Measurements from ENCODE around the gene STX3. TPM values are rescaled to one million over a fixed set of nuclear protein-coding genes. Genes with fewer than 3 reads are reported as not detected.

STX3 gene
- total and polyA plus RNA-seq, 2 experiments from 2014 or later: 5.6 to 9.3 TPM

- 79 to 83% methylated on average over 3 of the region's 3 CpGs for WGBS, 2 experiments (ENCODE audit: low coverage in 1 of 2, low lambda C conversion rate in 2 of 2, missing lambda C conversion rate in 2 of 2)
- Histone ChIP-seq H3K27me3 (replicated peaks; ENCODE audit: insufficient read depth) (no peaks in the 10 kb centered on the region; the same call in 1 of the 2 replicates), H3F3A (ENCODE audit: insufficient read depth) (peaks cover 24% of the 10 kb centered on the region), H3K36me3 (ENCODE audit: low read depth) (no peaks in the 10 kb centered on the region), H3K9ac (no peak overlapping the region), H3K4me2 (ENCODE audit: unreplicated experiment) (no peak overlapping the region), H3K4me3 (no peak overlapping the region), H3K79me2 (ENCODE audit: insufficient read depth) (no peaks in the 10 kb centered on the region), H3K9me3 (ENCODE audit: low read depth) (no peaks in the 10 kb centered on the region), H2AFZ (no peak overlapping the region), H3K4me1 (ENCODE audit: insufficient read depth) (peaks cover 28% of the 10 kb centered on the region), H3K9me2 (ENCODE audit: insufficient read depth) (no peaks in the 10 kb centered on the region), H3K27ac (no peak overlapping the region), H4K20me1 (ENCODE audit: insufficient read depth) (no peaks in the 10 kb centered on the region)
- no peak for DNase-seq
- in situ Hi-C loops (cut with MboI): no loop called here
- TF ChIP-seq EZH2phosphoT487 (IDR thresholded peaks at IDR 0.05; ENCODE audit: insufficient read depth, low read depth) (no peak), EZH2 (IDR thresholded peaks at IDR 0.05; ENCODE audit: insufficient read depth, poor library complexity, severe bottlenecking) (no peak)
Observed at GRCh38 chr11:59710136-59710847, 44.9 kb upstream of the STX3 start.

GRCh38 chr11:59713745-59714144 is 41.4 kb upstream of the STX3 start, which contains the start of gene OR10V1:
Gene OR10V1, minus strand, starts transcription at chr11:59713845. Its CDS starts 0 bp downstream, at chr11:59713845.
- 69 to 78% methylated on average over 2 of the region's 2 CpGs for WGBS, 2 experiments (ENCODE audit: low coverage in 1 of 2, low lambda C conversion rate in 2 of 2, missing lambda C conversion rate in 2 of 2)
- H3K27ac ChIP-seq: no peak within 1 kb of the TSS
- H3K9ac ChIP-seq: no peak within 1 kb of the TSS
- no peak within 1 kb of the TSS for H3K4me2 ChIP-seq (ENCODE audit: unreplicated experiment)
- TF ChIP-seq EZH2phosphoT487 (IDR thresholded peaks at IDR 0.05; ENCODE audit: insufficient read depth, low read depth) (no peak), EZH2 (IDR thresholded peaks at IDR 0.05; ENCODE audit: insufficient read depth, poor library complexity, severe bottlenecking) (no peak)
- H3K9me3 ChIP-seq (ENCODE audit: low read depth): no peaks in the 10 kb centered on the region
- no peak within 1 kb of the TSS for H2AFZ ChIP-seq
- no peaks in the 10 kb centered on the region for H3K79me2 ChIP-seq (ENCODE audit: insufficient read depth)
- no peaks in the 10 kb centered on the region for H3K36me3 ChIP-seq (ENCODE audit: low read depth)
- no peak within 1 kb of the TSS for H3K4me3 ChIP-seq
- peaks cover 9% of the 10 kb centered on the region for H3K4me1 ChIP-seq (ENCODE audit: insufficient read depth)
- no peak for DNase-seq
- 0 out of 2 replicates have a peak, but pooled peaks cover 1% of the 10 kb centered on the region for H3F3A ChIP-seq (ENCODE audit: insufficient read depth)
- in situ Hi-C loops (cut with MboI): no loop called here
- no peaks in the 10 kb centered on the region for H4K20me1 ChIP-seq (ENCODE audit: insufficient read depth)
- no peaks in the 10 kb centered on the region; the same call in 1 of the 2 replicates for H3K27me3 ChIP-seq (replicated peaks; ENCODE audit: insufficient read depth)
- no peaks in the 10 kb centered on the region for H3K9me2 ChIP-seq (ENCODE audit: insufficient read depth)

GRCh38 chr11:59716051-59716450 is 39.1 kb upstream of the STX3 start:
- no peak overlapping the region for H3K9ac ChIP-seq
- H3K36me3 ChIP-seq (ENCODE audit: low read depth): no peaks in the 10 kb centered on the region
- no peak overlapping the region for H3K4me3 ChIP-seq
- no peak overlapping the region for H3K27ac ChIP-seq
- H3K27me3 ChIP-seq (replicated peaks; ENCODE audit: insufficient read depth): no peaks in the 10 kb centered on the region; the same call in 1 of the 2 replicates
- no peaks in the 10 kb centered on the region for H3K4me1 ChIP-seq (ENCODE audit: insufficient read depth)
- H4K20me1 ChIP-seq (ENCODE audit: insufficient read depth): no peaks in the 10 kb centered on the region
- no peaks in the 10 kb centered on the region for H3K79me2 ChIP-seq (ENCODE audit: insufficient read depth)
- H3K4me2 ChIP-seq (ENCODE audit: unreplicated experiment): no peak overlapping the region
- no peaks in the 10 kb centered on the region for H3K9me2 ChIP-seq (ENCODE audit: insufficient read depth)
- no peak for TF ChIP-seq EZH2phosphoT487 (IDR thresholded peaks at IDR 0.05; ENCODE audit: insufficient read depth, low read depth)
- TF ChIP-seq EZH2 (IDR thresholded peaks at IDR 0.05; ENCODE audit: insufficient read depth, poor library complexity, severe bottlenecking): no peak
- no peaks in the 10 kb centered on the region for H3F3A ChIP-seq (ENCODE audit: insufficient read depth)
- WGBS, 2 experiments (ENCODE audit: low coverage in 1 of 2, low lambda C conversion rate in 2 of 2, missing lambda C conversion rate in 2 of 2): 59 to 60% methylated on average over 3 of the region's 3 CpGs
- no peaks in the 10 kb centered on the region for H3K9me3 ChIP-seq (ENCODE audit: low read depth)
- in situ Hi-C loops (cut with MboI): no loop called here
- DNase-seq: no peak
- no peak overlapping the region for H2AFZ ChIP-seq

- no peaks in the 10 kb centered on the region for H4K20me1 ChIP-seq (ENCODE audit: insufficient read depth)
- H3K79me2 ChIP-seq (ENCODE audit: insufficient read depth): no peaks in the 10 kb centered on the region
- no peak overlapping the region for H2AFZ ChIP-seq
- no peak overlapping the region for H3K4me2 ChIP-seq (ENCODE audit: unreplicated experiment)
- H3F3A ChIP-seq (ENCODE audit: insufficient read depth): peaks cover 6% of the 10 kb centered on the region; the same call in 1 of the 2 replicates
- no peak for DNase-seq
- TF ChIP-seq EZH2phosphoT487 (IDR thresholded peaks at IDR 0.05; ENCODE audit: insufficient read depth, low read depth) (no peak), EZH2 (IDR thresholded peaks at IDR 0.05; ENCODE audit: insufficient read depth, poor library complexity, severe bottlenecking) (no peak)
- no peaks in the 10 kb centered on the region for H3K4me1 ChIP-seq (ENCODE audit: insufficient read depth)
- no peaks in the 10 kb centered on the region; the same call in 1 of the 2 replicates for H3K27me3 ChIP-seq (replicated peaks; ENCODE audit: insufficient read depth)
- 47 to 51% methylated on average over 2 of the region's 2 CpGs for WGBS, 2 experiments (ENCODE audit: low coverage in 1 of 2, low lambda C conversion rate in 2 of 2, missing lambda C conversion rate in 2 of 2)
- H3K4me3 ChIP-seq: no peak overlapping the region
- in situ Hi-C loops (cut with MboI): no loop called here
- H3K36me3 ChIP-seq (ENCODE audit: low read depth): no peaks in the 10 kb centered on the region
- no peaks in the 10 kb centered on the region for H3K9me2 ChIP-seq (ENCODE audit: insufficient read depth)
- H3K9me3 ChIP-seq (ENCODE audit: low read depth): no peaks in the 10 kb centered on the region
- no peak overlapping the region for H3K9ac ChIP-seq
- H3K27ac ChIP-seq: no peak overlapping the region
Observed at GRCh38 chr11:59719556-59719955, 35.6 kb upstream of the STX3 start.

Data from GM23248 (cell line).